ENCODE data around the gene CERT1.
"Not testable (repeated sequence)": the region's sequence is repeated elsewhere in the genome, so short reads cannot be mapped to it uniquely, and the experiment has no call there.

CERT1 gene

GRCh38 chr5:75524591-75524990 is 13.2 kb upstream of the CERT1 start:
- in situ Hi-C loops (cut with MboI; ENCODE audit: low sequenced_read_pairs) = no loop called here

GRCh38 chr5:75524071-75524470 is 12.6 kb upstream of the CERT1 start:
- in situ Hi-C loops (cut with MboI; ENCODE audit: low sequenced_read_pairs) = no loop called here

GRCh38 chr5:75523275-75523674 is 11.8 kb upstream of the CERT1 start:
- in situ Hi-C loops (cut with MboI; ENCODE audit: low sequenced_read_pairs) = no loop called here

- in situ Hi-C loops (cut with MboI; ENCODE audit: low sequenced_read_pairs) = no loop called here
Measured at GRCh38 chr5:75522542-75522941, 11.1 kb upstream of the CERT1 start.

GRCh38 chr5:75522025-75522424 is 10.6 kb upstream of the CERT1 start:
- in situ Hi-C loops (cut with MboI; ENCODE audit: low sequenced_read_pairs) = no loop called here

- in situ Hi-C loops (cut with MboI; ENCODE audit: low sequenced_read_pairs) = no loop called here
Measured at GRCh38 chr5:75521195-75521594, 9.8 kb upstream of the CERT1 start.

- in situ Hi-C loops (cut with MboI; ENCODE audit: low sequenced_read_pairs) = no loop called here
Measured at GRCh38 chr5:75519761-75520160, 8.3 kb upstream of the CERT1 start.

GRCh38 chr5:75514323-75514722 is 2.9 kb upstream of the CERT1 start:
- in situ Hi-C loops (cut with MboI; ENCODE audit: low sequenced_read_pairs) = no loop called here

- in situ Hi-C loops (cut with MboI; ENCODE audit: low sequenced_read_pairs) = no loop called here
Measured at GRCh38 chr5:75513841-75514240, 2.4 kb upstream of the CERT1 start.

GRCh38 chr5:75512383-75513074 is 1.1 kb upstream of the CERT1 start:
- in situ Hi-C loops (cut with MboI; ENCODE audit: low sequenced_read_pairs) = no loop called here

GRCh38 chr5:75510836-75511434 is 494 bp downstream of the CERT1 start:
- in situ Hi-C loops (cut with MboI; ENCODE audit: low sequenced_read_pairs) = no loop called here

- in situ Hi-C loops (cut with MboI; ENCODE audit: low sequenced_read_pairs) = no loop called here
Measured at GRCh38 chr5:75510417-75510835, 1.0 kb downstream of the CERT1 start.

- in situ Hi-C loops (cut with MboI; ENCODE audit: low sequenced_read_pairs) = no loop called here
Measured at GRCh38 chr5:75509956-75510355, 1.5 kb downstream of the CERT1 start.

GRCh38 chr5:75509546-75509945 is 1.9 kb downstream of the CERT1 start:
- in situ Hi-C loops (cut with MboI; ENCODE audit: low sequenced_read_pairs) = no loop called here

GRCh38 chr5:75507841-75508240 is 3.6 kb downstream of the CERT1 start:
- in situ Hi-C loops (cut with MboI; ENCODE audit: low sequenced_read_pairs) = no loop called here

- in situ Hi-C loops (cut with MboI; ENCODE audit: low sequenced_read_pairs) = not testable (repeated sequence)
Measured at GRCh38 chr5:75505112-75505511, 6.3 kb downstream of the CERT1 start.

GRCh38 chr5:75498875-75499274 is 12.6 kb downstream of the CERT1 start:
- in situ Hi-C loops (cut with MboI; ENCODE audit: low sequenced_read_pairs) = not testable (repeated sequence)

GRCh38 chr5:75498208-75498777 is 13.1 kb downstream of the CERT1 start:
- in situ Hi-C loops (cut with MboI; ENCODE audit: low sequenced_read_pairs) = no loop called here

GRCh38 chr5:75496026-75496425 is 15.4 kb downstream of the CERT1 start:
- in situ Hi-C loops (cut with MboI; ENCODE audit: low sequenced_read_pairs) = no loop called here

- in situ Hi-C loops (cut with MboI; ENCODE audit: low sequenced_read_pairs) = no loop called here
Measured at GRCh38 chr5:75491621-75492020, 19.8 kb downstream of the CERT1 start.

- in situ Hi-C loops (cut with MboI; ENCODE audit: low sequenced_read_pairs) = not testable (repeated sequence)
Measured at GRCh38 chr5:75489847-75490246, 21.6 kb downstream of the CERT1 start.

GRCh38 chr5:75484605-75485004 is 26.8 kb downstream of the CERT1 start:
- in situ Hi-C loops (cut with MboI; ENCODE audit: low sequenced_read_pairs) = no loop called here
